IPS-15b (cell line): ENCODE data around the gene PSMC1.

Experiments used
- H3K27me3 ChIP-seq: one replicate; pipeline ENCODE4 v1.6.1; 2013; ENCODE audit warnings: low read length; ENCODE audit not compliant: control insufficient read depth, insufficient read depth
- H3K36me3 ChIP-seq: one replicate; pipeline ENCODE4 v1.6.1; 2013; ENCODE audit warnings: low read length; ENCODE audit not compliant: control insufficient read depth, insufficient read depth
- H3K4me1 ChIP-seq: one replicate; pipeline ENCODE4 v1.6.1; 2013; ENCODE audit warnings: mild to moderate bottlenecking, low read length; ENCODE audit not compliant: control insufficient read depth, insufficient read depth
- H3K4me3 ChIP-seq: one replicate; pipeline ENCODE4 v1.5.1; 2013; ENCODE audit warnings: low read depth, low read length
- H3K9ac ChIP-seq: one replicate; pipeline ENCODE4 v1.6.1; 2013; ENCODE audit warnings: low read depth, mild to moderate bottlenecking, low read length
- H3K9me3 ChIP-seq: one replicate; pipeline ENCODE4 v1.6.1; 2013; ENCODE audit warnings: mild to moderate bottlenecking, low read length; ENCODE audit not compliant: control insufficient read depth, insufficient read depth

The PSMC1 gene

DNA sequence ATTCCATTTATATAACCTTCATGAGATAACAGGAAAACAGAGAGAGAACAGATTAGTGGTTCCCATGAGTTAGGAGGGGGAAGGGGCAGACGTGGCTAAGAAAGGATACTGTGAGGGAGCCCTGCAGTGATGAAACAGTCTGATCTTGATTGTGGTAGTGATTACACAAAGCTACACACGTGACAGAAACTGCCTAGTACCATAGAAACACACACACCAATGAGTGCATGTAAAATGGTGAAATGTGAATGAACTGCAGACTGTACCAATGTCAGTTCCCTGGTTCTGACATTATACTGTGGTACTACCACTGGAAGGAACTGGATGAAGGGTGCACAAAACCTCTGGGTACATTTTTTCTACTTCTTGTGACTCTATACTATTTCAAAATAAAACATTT is 38.5 kb downstream of the PSMC1 start:
- H3K4me1 ChIP-seq = peaks cover 3% of the 10 kb centered on the region
- no peaks in the 10 kb centered on the region for H3K9me3 ChIP-seq
- H3K9ac ChIP-seq = no peak overlapping the region
- H3K27me3 ChIP-seq = no peaks in the 10 kb centered on the region
- peaks cover 5% of the 10 kb centered on the region for H3K36me3 ChIP-seq
- H3K4me3 ChIP-seq = no peak overlapping the region

DNA sequence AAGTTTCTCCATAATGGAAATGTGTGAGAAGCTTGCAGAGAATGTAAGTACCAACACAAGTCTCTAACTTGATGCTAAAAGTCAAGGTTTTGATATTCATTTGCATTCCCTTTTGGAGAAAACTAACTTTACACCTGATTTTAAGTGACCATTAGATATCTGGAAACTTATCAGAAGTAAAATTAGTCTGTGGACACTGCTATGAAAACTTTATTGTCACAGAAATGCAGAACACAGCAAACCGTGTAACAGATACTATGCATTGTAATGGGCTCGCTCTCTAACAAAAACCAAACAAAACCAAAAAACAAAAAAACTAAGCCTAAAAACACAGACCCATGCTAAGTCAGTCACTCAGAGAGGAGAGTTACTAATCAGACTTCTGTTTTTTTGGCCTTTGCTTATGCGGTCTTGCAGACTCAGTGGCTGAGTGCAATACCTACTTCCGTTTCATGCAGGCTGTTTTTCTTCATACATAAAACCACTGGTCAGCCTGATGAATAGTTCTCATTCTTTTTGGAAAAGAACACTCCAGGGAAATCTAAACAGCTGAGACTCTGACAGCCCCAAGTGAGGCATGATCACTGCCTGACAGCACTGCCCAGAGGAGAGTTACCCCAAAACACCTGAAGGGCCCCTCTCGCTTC is 39.6 kb downstream of the PSMC1 start:
- H3K9ac ChIP-seq = no peak overlapping the region
- H3K4me3 ChIP-seq = no peak overlapping the region
- H3K27me3 ChIP-seq = no peaks in the 10 kb centered on the region
- H3K4me1 ChIP-seq = no peaks in the 10 kb centered on the region
- H3K9me3 ChIP-seq = no peaks in the 10 kb centered on the region
- H3K36me3 ChIP-seq = peaks cover 5% of the 10 kb centered on the region

DNA sequence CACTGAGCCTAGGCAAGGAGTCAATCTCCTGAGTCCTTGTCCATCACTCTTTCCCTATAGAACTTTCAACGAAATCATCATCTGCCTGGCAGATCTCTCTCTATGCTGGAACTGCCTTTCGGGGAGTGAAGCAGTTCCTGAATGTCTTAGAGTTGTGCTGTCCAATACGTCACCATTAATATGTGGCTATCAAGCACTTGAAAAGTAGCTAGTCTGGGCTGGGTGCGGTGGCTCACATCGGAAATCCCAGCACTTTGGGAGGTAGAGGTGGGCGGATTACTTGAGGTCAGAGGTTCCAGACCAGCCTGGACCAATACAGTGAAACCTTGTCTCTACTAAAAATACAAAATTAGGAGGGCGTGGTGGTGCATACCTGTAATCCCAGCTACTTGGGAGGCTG is 40.3 kb downstream of the PSMC1 start:
- Histone ChIP-seq H3K9ac (no peak overlapping the region), H3K36me3 (peaks cover 5% of the 10 kb centered on the region), H3K4me1 (no peaks in the 10 kb centered on the region), H3K9me3 (no peaks in the 10 kb centered on the region), H3K27me3 (no peaks in the 10 kb centered on the region), H3K4me3 (no peak overlapping the region)

DNA sequence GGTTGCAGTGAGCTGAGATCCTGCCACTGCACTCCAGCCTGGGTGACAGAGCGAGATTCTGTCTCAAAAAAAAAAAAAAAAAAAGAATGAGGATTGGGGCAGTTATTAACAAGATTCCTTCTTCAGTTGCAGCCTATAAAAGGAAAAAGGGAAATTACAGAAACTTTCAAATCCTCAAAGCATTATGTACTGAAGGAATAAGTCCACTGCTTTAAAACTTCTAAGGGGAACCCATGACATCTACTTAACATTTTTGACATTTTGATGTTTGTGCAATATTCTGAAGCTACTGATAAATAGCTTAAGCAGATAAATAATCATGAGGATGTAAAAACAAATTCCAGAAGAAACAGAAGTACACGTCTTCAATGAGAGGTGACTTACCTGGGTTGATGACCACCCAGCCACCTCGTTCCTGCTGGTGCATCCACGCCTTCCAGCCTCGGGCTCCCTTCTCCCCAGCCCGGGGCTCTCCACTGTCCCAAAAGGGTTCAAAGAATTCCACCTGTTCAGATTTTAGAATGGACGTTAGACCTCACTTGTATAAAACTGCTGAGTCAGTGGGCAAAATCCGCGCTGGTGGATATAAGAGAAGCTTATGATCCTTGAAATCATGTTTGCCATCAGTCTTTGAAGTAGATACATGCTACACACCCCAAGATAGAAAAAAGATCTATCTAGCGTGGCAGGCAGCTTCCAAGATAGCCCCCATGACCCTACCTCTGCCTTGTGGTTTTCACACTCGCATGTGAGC is 41.7 kb downstream of the PSMC1 start:
- Histone ChIP-seq H3K4me1 (peaks cover 11% of the 10 kb centered on the region), H3K27me3 (no peaks in the 10 kb centered on the region), H3K36me3 (no peaks in the 10 kb centered on the region), H3K4me3 (no peak overlapping the region), H3K9me3 (no peaks in the 10 kb centered on the region), H3K9ac (no peak overlapping the region)

DNA sequence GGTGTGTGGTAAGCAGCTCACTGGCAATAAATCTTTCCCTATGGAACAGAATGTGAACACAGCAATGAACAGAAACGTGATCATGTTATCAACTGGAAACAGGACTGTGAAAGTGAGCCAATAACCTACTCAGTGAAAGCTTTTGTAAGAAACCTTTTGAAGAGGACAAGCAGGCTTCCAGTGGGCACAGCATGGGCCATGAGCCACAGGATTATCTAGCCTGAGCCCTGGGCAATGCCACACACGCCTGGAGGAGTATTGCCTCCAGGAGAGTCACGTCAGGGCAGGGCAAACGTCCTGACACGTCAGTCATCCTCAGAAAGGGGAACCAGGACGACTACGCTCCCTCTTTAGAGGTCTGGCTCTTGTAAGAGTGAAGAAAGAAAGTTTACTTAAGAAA is 43.1 kb downstream of the PSMC1 start:
- Histone ChIP-seq H3K4me1 (peaks cover 25% of the 10 kb centered on the region), H3K9me3 (no peaks in the 10 kb centered on the region), H3K27me3 (no peaks in the 10 kb centered on the region), H3K9ac (no peak overlapping the region), H3K4me3 (no peak overlapping the region), H3K36me3 (no peaks in the 10 kb centered on the region)

DNA sequence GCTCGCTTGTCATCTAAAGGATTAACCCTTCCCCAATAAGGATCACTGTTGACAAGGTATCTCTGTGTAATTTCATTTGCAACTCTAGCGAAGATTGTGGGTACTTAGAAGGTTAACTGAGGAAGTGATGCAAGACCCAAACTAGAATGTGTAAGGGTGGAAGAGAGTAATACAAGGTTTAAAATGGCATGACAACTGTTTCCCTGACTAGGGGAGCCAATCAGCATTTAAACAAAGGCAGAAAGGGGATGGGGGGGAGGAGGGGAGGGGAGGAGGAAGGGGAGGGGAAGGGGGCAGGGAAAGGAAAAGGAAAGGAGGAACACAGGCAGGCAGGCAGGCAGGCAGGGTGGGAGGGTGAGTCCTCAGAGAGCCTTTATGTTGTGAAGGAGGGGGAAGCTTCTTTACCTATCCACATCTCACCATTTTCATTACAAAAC is 44.3 kb downstream of the PSMC1 start:
- peaks cover 35% of the 10 kb centered on the region for H3K4me1 ChIP-seq
- no peaks in the 10 kb centered on the region for H3K27me3 ChIP-seq
- H3K4me3 ChIP-seq = no peak overlapping the region
- no peaks in the 10 kb centered on the region for H3K36me3 ChIP-seq
- H3K9ac ChIP-seq = no peak overlapping the region
- no peaks in the 10 kb centered on the region for H3K9me3 ChIP-seq

DNA sequence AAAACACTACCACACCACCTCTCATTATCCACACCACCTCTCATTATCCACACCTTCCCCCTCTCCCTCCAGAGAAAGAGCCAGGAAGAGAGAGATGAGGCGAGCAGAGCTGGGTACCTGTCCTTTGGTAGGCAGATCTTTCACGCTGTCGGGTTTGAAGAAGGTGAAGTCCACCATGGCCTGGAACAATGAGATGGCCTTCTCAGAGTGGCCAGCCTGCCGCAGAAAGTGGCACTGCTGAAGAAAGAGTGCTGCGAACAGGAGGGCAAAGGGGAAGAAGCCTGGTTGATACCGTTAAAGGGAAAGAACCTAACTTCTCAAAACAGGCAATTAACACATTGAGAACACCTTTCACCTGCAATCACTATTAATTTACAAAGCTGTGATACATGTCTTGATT is 44.8 kb downstream of the PSMC1 start:
- Histone ChIP-seq H3K4me1 (peaks cover 35% of the 10 kb centered on the region), H3K27me3 (no peaks in the 10 kb centered on the region), H3K36me3 (no peaks in the 10 kb centered on the region), H3K4me3 (no peak overlapping the region), H3K9ac (no peak overlapping the region), H3K9me3 (no peaks in the 10 kb centered on the region)

DNA sequence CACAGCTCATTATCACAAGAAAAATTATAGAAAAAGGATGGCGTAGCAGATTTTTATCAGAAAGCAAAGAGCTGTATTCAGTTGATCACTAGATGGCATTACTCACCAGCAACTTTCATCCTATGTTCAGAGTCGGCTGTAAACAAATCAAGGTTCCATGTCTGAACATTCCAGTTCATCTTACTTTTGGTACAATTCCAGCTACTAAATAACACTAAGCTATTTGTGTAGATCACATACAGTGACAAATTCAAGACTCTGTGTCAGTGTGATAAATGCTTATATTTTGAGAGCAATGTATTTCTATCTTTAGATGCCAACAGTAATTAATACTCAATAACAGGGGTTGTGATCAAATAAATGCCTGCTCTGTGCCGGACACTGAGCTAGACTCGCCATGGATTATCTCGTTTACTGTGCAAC is 45.3 kb downstream of the PSMC1 start:
- H3K9me3 ChIP-seq = no peaks in the 10 kb centered on the region
- no peaks in the 10 kb centered on the region for H3K27me3 ChIP-seq
- H3K9ac ChIP-seq = no peak overlapping the region
- no peaks in the 10 kb centered on the region for H3K36me3 ChIP-seq
- H3K4me3 ChIP-seq = no peak overlapping the region
- peaks cover 35% of the 10 kb centered on the region for H3K4me1 ChIP-seq

DNA sequence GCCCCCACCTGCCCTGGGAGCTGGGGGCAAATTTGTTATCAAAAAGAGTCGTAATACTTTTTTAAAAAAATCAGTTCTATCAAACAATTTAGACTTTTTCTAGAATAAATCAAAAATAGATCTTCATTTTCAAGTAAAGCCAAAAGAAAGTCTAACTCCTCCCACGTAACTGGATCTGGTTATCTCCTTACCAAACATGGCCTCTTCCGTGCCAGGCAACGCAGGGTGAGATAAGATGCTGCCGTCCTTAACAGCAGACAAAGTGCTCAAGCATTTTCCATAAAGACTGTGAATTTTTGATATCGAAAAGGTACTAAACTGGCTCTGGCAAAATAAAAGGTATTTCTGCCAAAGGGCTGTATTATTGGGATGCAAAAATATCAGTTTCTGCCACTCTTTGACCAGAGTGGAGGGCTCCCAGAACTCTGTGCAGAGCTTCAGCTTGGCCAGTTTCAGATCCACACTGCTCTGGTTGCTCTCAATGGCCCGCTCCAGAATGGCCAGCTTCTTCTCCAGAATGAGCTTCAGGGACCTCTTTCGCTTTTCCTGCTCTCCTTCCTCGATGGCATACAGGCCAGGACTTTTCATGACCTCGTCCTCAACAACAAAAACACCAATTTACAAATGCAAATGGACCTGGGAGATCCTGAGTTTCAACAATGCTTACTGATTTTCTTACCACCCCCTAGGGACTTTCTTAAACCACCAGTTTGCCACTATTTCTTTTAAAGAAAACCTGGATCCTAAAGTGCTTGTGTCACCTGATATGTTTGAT is 46.4 kb downstream of the PSMC1 start:
- Histone ChIP-seq H3K4me3 (peak overlapping the region; percentile 16), H3K9ac (peak overlapping the region; percentile 50), H3K36me3 (no peaks in the 10 kb centered on the region), H3K27me3 (no peaks in the 10 kb centered on the region), H3K4me1 (peaks cover 35% of the 10 kb centered on the region), H3K9me3 (no peaks in the 10 kb centered on the region)

DNA sequence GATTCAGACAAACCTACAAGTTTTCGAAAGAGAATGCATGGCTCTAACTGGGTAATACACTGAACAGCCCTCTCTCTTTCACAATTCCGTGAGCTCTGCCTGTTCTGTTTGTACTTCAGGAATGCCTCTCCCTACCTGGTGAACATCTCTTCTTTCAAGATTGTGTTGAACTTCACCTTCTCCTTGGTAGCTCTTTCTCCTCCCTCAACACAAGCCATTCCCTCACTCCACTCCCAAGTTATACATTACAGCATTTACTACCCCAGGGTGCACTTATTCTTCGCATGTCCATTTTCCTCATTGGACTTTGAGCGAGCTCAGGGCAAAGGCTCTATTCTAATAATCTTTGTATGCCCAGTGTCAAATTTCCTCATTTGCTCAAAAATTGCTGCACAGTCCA is 47.1 kb downstream of the PSMC1 start:
- H3K4me3 ChIP-seq = peak overlapping the region; percentile 16
- H3K36me3 ChIP-seq = no peaks in the 10 kb centered on the region
- H3K4me1 ChIP-seq = peaks cover 35% of the 10 kb centered on the region
- no peaks in the 10 kb centered on the region for H3K9me3 ChIP-seq
- no peaks in the 10 kb centered on the region for H3K27me3 ChIP-seq
- H3K9ac ChIP-seq = peak overlapping the region; percentile 50

DNA sequence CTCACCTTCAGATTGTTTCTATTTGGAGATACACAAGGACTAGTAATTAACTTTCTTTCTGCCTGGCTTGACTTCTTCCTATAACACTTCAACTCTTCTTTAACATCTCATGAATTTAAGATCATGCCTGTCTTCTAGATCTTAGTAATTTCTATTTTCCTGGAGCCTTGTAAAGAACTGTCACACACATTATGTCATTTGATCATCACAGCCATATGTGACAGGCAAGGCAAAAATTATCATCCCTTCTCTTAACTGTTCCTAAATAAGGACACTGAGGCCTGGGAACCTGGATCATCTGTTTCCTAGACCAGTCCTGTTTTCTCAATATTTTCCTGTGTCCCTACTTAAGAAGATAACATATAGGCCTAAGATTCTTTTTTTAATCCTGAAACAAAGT is 48.1 kb downstream of the PSMC1 start:
- H3K9ac ChIP-seq = no peak overlapping the region
- H3K9me3 ChIP-seq = no peaks in the 10 kb centered on the region
- no peaks in the 10 kb centered on the region for H3K36me3 ChIP-seq
- H3K4me1 ChIP-seq = peaks cover 35% of the 10 kb centered on the region
- no peaks in the 10 kb centered on the region for H3K27me3 ChIP-seq
- no peak overlapping the region for H3K4me3 ChIP-seq
